Natural killer cell (primary cell): ENCODE results near the gene NPHP4. TPM values are rescaled to one million over a fixed set of nuclear protein-coding genes. Genes with fewer than 3 reads are reported as not detected.

Experiments used
- ATAC-seq, 3 donors: fragments of 150-1000 bp in 2 of 3; fragments of 200-7000 bp in 1 of 3; cut with Tn5 transposase; 1 replicate in 1 of 3; 2 replicates in 2 of 3; pipeline ENCODE4 v1.10.0; 2021; ENCODE audit warnings: mild to moderate bottlenecking in 2 of 3, moderate library complexity in 2 of 3
- DNase-seq, 2 donors: peaks; one replicate each; pipeline versions ENCODE4 v3.0.0 to v3.0.0-alpha.2; 2013 to 2021; ENCODE audit warnings: mixed read lengths in 1 of 2
- H3K27ac ChIP-seq: one replicate; pipeline ENCODE4 v1.5.1; 2013; ENCODE audit warnings: mild to moderate bottlenecking, low read length
- H3K27me3 ChIP-seq: one replicate; pipeline ENCODE4 v1.6.1; 2013; ENCODE audit warnings: low read length; ENCODE audit not compliant: control insufficient read depth, insufficient read depth
- H3K36me3 ChIP-seq: one replicate; pipeline ENCODE4 v1.6.1; 2013; ENCODE audit warnings: low read length; ENCODE audit not compliant: control insufficient read depth, insufficient read depth
- H3K4me1 ChIP-seq: one replicate; pipeline ENCODE4 v1.6.1; 2013; ENCODE audit warnings: low read length; ENCODE audit not compliant: control insufficient read depth, insufficient read depth
- H3K4me3 ChIP-seq: one replicate; pipeline ENCODE4 v1.5.1; 2013; ENCODE audit warnings: low read length
- H3K9me3 ChIP-seq: one replicate; pipeline ENCODE4 v1.6.1; 2013; ENCODE audit warnings: low read length; ENCODE audit not compliant: control insufficient read depth, insufficient read depth
- H3K27ac Mint-ChIP-seq, 2 donors: one replicate each; pipeline ENCODE4 v1.8.0; 2022; ENCODE audit warnings: mild to moderate bottlenecking in 2 of 2, mixed read lengths in 2 of 2, moderate library complexity in 1 of 2
- H3K27me3 Mint-ChIP-seq, 2 donors: one replicate each; pipeline ENCODE4 v1.8.0; 2022; ENCODE audit warnings: low read depth in 2 of 2, mixed read lengths in 2 of 2
- H3K36me3 Mint-ChIP-seq: one replicate; pipeline ENCODE4 v1.8.0; 2022; ENCODE audit warnings: mixed read lengths
- H3K4me1 Mint-ChIP-seq, 2 donors: one replicate each; pipeline ENCODE4 v1.8.0; 2022; ENCODE audit warnings: mixed read lengths in 2 of 2
- H3K4me3 Mint-ChIP-seq: one replicate; pipeline ENCODE4 v1.8.0; 2022; ENCODE audit warnings: mild to moderate bottlenecking, moderate library complexity, mixed read lengths
- H3K9me3 Mint-ChIP-seq, 2 donors: one replicate each; pipeline ENCODE4 v1.8.0; 2022; ENCODE audit warnings: mixed read lengths in 2 of 2
- WGBS: methylation state at CpG from one replicate; pipeline ENCODE4 v1.1.7; 2013; ENCODE audit warnings: missing lambda C conversion rate; ENCODE audit not compliant: insufficient coverage; 5-methylcytosine and 5-hydroxymethylcytosine counted together
- intact Hi-C: fragments of 100-400 bp; cut with micrococcal nuclease; formaldehyde crosslinking; loops from one replicate; pipeline ENCODE4 v1.14.2; 2022
- total RNA-seq, 4 donors: library from RNA; stranded (reverse); fragments of 120-200 nt in 1 of 4; gene quantifications; one replicate each; pipeline versions ENCODE4 v1.2.3 to v1.2.4, GENCODE V29; 2013 to 2022
- TF ChIP-seq, protein P1 (sequence below): fragments of 200-600 bp; IDR thresholded peaks from one replicate; pipeline ENCODE4 v1.8.0; 2022; ENCODE audit warnings: antibody characterized with exemption

The NPHP4 gene
- total RNA-seq, 3 donors from 2014 or later (not counting 1 experiment from before 2014, with no cell fraction given), result 6.3 to 14.7 (median 10.1) TPM

DNA sequence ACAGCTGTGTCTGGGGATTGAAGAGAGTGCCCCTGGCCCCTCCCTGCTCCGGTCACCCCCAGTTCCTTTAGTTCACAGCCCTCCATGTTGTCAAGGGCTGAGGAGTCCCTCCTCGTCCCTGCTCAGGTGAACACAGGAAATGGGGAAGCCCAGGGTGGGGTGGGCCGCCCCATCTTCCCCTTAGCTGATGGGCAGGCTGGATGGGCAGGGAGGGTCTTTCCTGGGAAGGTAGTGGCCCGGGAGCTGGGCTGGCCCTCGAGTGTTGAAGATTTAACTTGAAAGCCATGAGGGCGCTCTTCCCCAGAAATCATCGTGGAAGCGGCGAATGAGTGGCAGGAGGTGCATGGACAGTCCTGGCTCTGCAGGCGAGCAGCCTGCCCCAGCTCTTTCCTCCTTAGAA is 18.3 kb upstream of the NPHP4 start:
- Histone ChIP-seq H3K4me1 (peaks cover 50% of the 10 kb centered on the region), H3K36me3 (peaks cover 2% of the 10 kb centered on the region), H3K4me3 (no peak overlapping the region), H3K9me3 (peaks cover 7% of the 10 kb centered on the region), H3K27me3 (no peaks in the 10 kb centered on the region), H3K27ac (no peak overlapping the region)
- ATAC-seq (no peak), DNase-seq (no peak)
- 95% methylated on average over 10 of the region's 10 CpGs for WGBS
- peaks cover 20 to 56% of the 10 kb centered on the region in 2 donors for H3K4me1 Mint-ChIP-seq
- TF ChIP-seq, protein P1, sequence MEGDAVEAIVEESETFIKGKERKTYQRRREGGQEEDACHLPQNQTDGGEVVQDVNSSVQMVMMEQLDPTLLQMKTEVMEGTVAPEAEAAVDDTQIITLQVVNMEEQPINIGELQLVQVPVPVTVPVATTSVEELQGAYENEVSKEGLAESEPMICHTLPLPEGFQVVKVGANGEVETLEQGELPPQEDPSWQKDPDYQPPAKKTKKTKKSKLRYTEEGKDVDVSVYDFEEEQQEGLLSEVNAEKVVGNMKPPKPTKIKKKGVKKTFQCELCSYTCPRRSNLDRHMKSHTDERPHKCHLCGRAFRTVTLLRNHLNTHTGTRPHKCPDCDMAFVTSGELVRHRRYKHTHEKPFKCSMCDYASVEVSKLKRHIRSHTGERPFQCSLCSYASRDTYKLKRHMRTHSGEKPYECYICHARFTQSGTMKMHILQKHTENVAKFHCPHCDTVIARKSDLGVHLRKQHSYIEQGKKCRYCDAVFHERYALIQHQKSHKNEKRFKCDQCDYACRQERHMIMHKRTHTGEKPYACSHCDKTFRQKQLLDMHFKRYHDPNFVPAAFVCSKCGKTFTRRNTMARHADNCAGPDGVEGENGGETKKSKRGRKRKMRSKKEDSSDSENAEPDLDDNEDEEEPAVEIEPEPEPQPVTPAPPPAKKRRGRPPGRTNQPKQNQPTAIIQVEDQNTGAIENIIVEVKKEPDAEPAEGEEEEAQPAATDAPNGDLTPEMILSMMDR, result no peak
- H3K36me3 Mint-ChIP-seq, result no peaks in the 10 kb centered on the region
- H3K27me3 Mint-ChIP-seq, result no peaks in the 10 kb centered on the region
- no peak overlapping the region for H3K4me3 Mint-ChIP-seq
- H3K9me3 Mint-ChIP-seq, result no peaks in the 10 kb centered on the region
- peak overlapping the region; percentile 82 to 92 for H3K27ac Mint-ChIP-seq
- intact Hi-C loops, result no loop called here

DNA sequence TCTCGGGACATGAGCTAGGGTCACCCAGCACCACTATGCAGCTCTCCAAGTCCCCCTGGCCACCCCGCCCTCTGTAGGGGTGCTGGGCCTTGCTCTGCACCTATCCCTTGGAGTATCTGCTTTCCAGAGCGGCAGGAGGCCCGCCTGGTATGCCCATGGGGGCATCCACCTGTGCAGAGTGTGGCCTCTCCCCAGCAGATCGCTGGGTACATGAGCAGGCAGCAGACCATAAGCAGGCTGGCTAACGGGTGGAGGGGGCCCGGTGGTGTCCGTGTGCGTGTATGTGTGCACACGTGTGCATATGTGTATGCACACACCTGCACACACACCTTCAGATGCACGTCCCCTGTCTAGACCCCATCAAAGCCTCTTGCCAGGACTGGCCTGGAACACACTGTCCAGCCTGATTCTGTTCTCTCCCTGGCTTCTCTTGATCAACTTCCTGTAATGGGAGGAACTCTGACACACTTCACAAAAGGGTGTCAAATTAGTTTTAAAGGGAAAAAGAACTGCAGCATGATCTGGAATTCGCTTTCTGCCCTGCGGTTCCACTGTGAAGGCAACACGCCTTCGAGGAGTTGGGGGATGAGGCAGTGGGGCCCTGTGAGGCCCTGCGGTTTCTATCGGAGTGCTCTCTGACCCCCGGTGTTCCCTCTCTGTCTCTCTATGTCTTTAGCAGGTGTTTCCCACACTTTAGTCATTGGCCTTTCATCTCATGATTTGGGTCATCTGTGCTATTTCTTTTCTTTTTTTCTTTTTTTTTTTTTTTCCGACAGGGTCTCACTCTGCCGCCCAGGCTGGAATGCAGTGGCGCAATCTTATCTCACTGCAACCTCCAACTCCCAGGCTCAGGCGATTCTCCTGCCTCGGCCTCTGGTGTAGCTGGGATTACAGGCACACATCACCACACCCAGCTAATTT is 17.2 kb upstream of the NPHP4 start:
- peaks cover 54% of the 10 kb centered on the region for H3K4me1 ChIP-seq
- H3K27ac ChIP-seq, result no peak overlapping the region
- intact Hi-C loops, result no loop called here
- H3K4me1 Mint-ChIP-seq, result peaks cover 20 to 53% of the 10 kb centered on the region in 2 donors
- H3K27me3 Mint-ChIP-seq, result no peaks in the 10 kb centered on the region
- peak overlapping the region in 1 of 2 donors; percentile 45 for H3K27ac Mint-ChIP-seq
- H3K36me3 Mint-ChIP-seq, result no peaks in the 10 kb centered on the region
- H3K27me3 ChIP-seq, result no peaks in the 10 kb centered on the region
- H3K36me3 ChIP-seq, result peaks cover 2% of the 10 kb centered on the region
- H3K9me3 Mint-ChIP-seq, result no peaks in the 10 kb centered on the region
- no peak for ATAC-seq
- no peak overlapping the region for H3K4me3 Mint-ChIP-seq
- H3K4me3 ChIP-seq, result no peak overlapping the region
- DNase-seq, result no peak
- 93% methylated on average over 22 of the region's 23 CpGs for WGBS
- TF ChIP-seq, protein P1, result no peak
- H3K9me3 ChIP-seq, result peaks cover 7% of the 10 kb centered on the region

DNA sequence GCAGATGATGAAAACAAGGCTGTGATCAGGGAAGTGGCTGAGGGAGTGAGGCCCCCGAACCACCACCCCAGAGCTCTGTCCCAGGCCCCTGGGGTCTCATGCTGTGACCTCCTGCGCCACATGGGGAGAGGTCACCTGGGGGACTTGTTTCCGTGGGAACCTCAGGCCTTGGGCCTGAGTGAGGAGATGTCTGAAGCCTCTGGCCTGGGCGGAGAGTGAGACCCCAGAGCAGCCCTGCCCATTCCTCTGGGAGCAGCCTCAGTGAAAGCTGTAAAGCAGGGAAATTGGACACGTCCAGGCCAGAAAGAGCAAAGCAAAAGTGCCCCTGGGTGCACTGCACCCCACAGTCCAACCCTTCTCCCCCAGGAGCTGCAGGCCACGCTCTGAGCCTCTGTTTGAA is 16.5 kb upstream of the NPHP4 start:
- Histone ChIP-seq H3K36me3 (no peaks in the 10 kb centered on the region), H3K27me3 (no peaks in the 10 kb centered on the region), H3K4me3 (no peak overlapping the region), H3K27ac (no peak overlapping the region), H3K9me3 (peaks cover 7% of the 10 kb centered on the region), H3K4me1 (peaks cover 53% of the 10 kb centered on the region)
- H3K4me1 Mint-ChIP-seq, result peaks cover 23 to 50% of the 10 kb centered on the region in 2 donors
- ATAC-seq (no peak), DNase-seq (no peak)
- no peaks in the 10 kb centered on the region for H3K36me3 Mint-ChIP-seq
- H3K4me3 Mint-ChIP-seq, result no peak overlapping the region
- no peaks in the 10 kb centered on the region for H3K27me3 Mint-ChIP-seq
- intact Hi-C loops, result no loop called here
- WGBS, result 79% methylated on average over 6 of the region's 6 CpGs
- peak overlapping the region in 1 of 2 donors; percentile 45 for H3K27ac Mint-ChIP-seq
- TF ChIP-seq, protein P1, result no peak
- no peaks in the 10 kb centered on the region for H3K9me3 Mint-ChIP-seq
